PC-9 (cell line): Measurements from ENCODE around the gene ZNRD2. TPM values are rescaled to one million over a fixed set of nuclear protein-coding genes. Genes with fewer than 3 reads are reported as not detected.

Experiments used
- BruUV-seq: library from RNA; stranded (reverse); fragments of 400-500 nt; replicated peaks from 2 replicates; lab custom pipeline; 2021; lab: Mats Ljungman, UMichigan
- CTCF ChIA-PET: fragments of 300-600 bp; sonication (Branson Sonifier 250); formaldehyde crosslinking; loops from one replicate; lab custom pipeline; 2022; ENCODE audit warnings: antibody characterized with exemption; lab: Charles Lee
- POLR2A ChIA-PET: fragments of 300-600 bp; sonication (Branson Sonifier 250); formaldehyde crosslinking; loops from one replicate; lab custom pipeline; 2022; ENCODE audit warnings: antibody characterized with exemption; ENCODE audit not compliant: unreplicated experiment; lab: Charles Lee
- DNase-seq, 2 experiments: peaks; one replicate each; pipeline versions ENCODE4 v3.0.0 to v3.0.0-alpha.2; 2015 to 2022; ENCODE audit warnings: mixed read lengths in 1 of 2
- H2AFZ ChIP-seq: fragments of 200-600 bp; sonication (generic); 2 replicates; pipeline ENCODE4 v1.8.1; 2017; ENCODE audit warnings: antibody characterized with exemption
- H3F3A ChIP-seq: fragments of 200-600 bp; sonication (generic); 2 replicates; pipeline ENCODE4 v1.8.1; 2017; ENCODE audit warnings: antibody characterized with exemption, mild to moderate bottlenecking, low read depth; ENCODE audit not compliant: insufficient read depth
- H3K27ac ChIP-seq: fragments of 200-600 bp; sonication (generic); 2 replicates; pipeline ENCODE4 v1.6.1; 2016; ENCODE audit warnings: mixed run types
- H3K27me3 ChIP-seq: fragments of 200-600 bp; sonication (generic); 2 replicates; pipeline ENCODE4 v1.6.1; 2016; ENCODE audit warnings: low read depth, mixed run types; ENCODE audit not compliant: insufficient read depth
- H3K36me3 ChIP-seq: fragments of 200-600 bp; sonication (generic); 2 replicates; pipeline ENCODE4 v1.6.1; 2016; ENCODE audit warnings: low read depth, mixed run types
- H3K4me1 ChIP-seq: fragments of 200-600 bp; sonication (generic); replicated peaks from 2 replicates; pipeline ENCODE4 v1.6.1; 2016; ENCODE audit warnings: mixed run types; ENCODE audit not compliant: insufficient read depth
- H3K4me2 ChIP-seq: fragments of 200-600 bp; sonication (generic); 2 replicates; pipeline ENCODE4 v1.6.1; 2017; ENCODE audit warnings: mixed run types
- H3K4me3 ChIP-seq: fragments of 200-600 bp; sonication (generic); 2 replicates; pipeline ENCODE4 v1.6.1; 2016; ENCODE audit warnings: mixed run types
- H3K79me2 ChIP-seq: fragments of 200-600 bp; sonication (generic); 2 replicates; pipeline ENCODE4 v1.6.1; 2017; ENCODE audit warnings: low read depth, mixed run types
- H3K9me2 ChIP-seq: fragments of 200-600 bp; sonication (generic); 2 replicates; pipeline ENCODE4 v1.8.1; 2017; ENCODE audit warnings: mild to moderate bottlenecking; ENCODE audit not compliant: insufficient read depth
- H3K9me3 ChIP-seq: fragments of 200-600 bp; sonication (generic); 2 replicates; pipeline ENCODE4 v1.8.1; 2016; ENCODE audit warnings: low read depth; ENCODE audit not compliant: insufficient read depth
- H4K20me1 ChIP-seq: fragments of 200-600 bp; sonication (generic); 2 replicates; pipeline ENCODE4 v1.8.1; 2017; ENCODE audit not compliant: insufficient read depth
- CTCF ChIP-seq: fragments of 200-600 bp; sonication (generic); conservative IDR thresholded peaks from 2 replicates; pipeline ENCODE4 v1.6.1; 2017; ENCODE audit warnings: mixed run types, antibody characterized with exemption, mild to moderate bottlenecking, moderate library complexity
- EZH2 ChIP-seq: fragments of 200-600 bp; sonication (generic); IDR thresholded peaks from 2 replicates; pipeline ENCODE4 v1.8.0; 2017; ENCODE audit warnings: antibody characterized with exemption, low read depth
- intact Hi-C: fragments of 100-400 bp; cut with micrococcal nuclease; formaldehyde crosslinking; loops from one replicate; pipeline ENCODE4 v1.10.0; 2022; ENCODE audit not compliant: unreplicated experiment
- total RNA-seq: library from RNA; stranded (reverse); gene quantifications from 2 replicates; pipeline ENCODE4 v1.2.3, GENCODE V29; 2021

The ZNRD2 gene
- total RNA-seq, 1 experiment from 2014 or later: 51.4 TPM

GRCh38 chr11:65555693-65556231 lies 14.5 kb upstream of the ZNRD2 start:
- Histone ChIP-seq H3K27me3 (no peaks in the 10 kb centered on the region), H4K20me1 (peaks cover 9% of the 10 kb centered on the region), H3K9me2 (no peaks in the 10 kb centered on the region), H3K79me2 (peaks cover 56% of the 10 kb centered on the region), H2AFZ (no peak overlapping the region), H3K4me1 (peaks cover 65% of the 10 kb centered on the region), H3K4me2 (peak overlapping the region; percentile 86), H3K4me3 (peak overlapping the region; percentile 77), H3F3A (peaks cover 73% of the 10 kb centered on the region), H3K36me3 (peaks cover 20% of the 10 kb centered on the region), H3K27ac (peak overlapping the region; percentile 63), H3K9me3 (no peaks in the 10 kb centered on the region)
- no peak for TF ChIP-seq CTCF
- no peak for TF ChIP-seq EZH2
- DNase-seq: peak; percentile 98 to 99
- BruUV-seq: no TSS peak
- intact Hi-C loops: loop anchor here (1.0 to 5.0 kb wide), 5 partner anchors 14 to 457 kb away; partner anchors contain the start of genes C11orf68, CST6, DRAP1 and NEAT1
- CTCF ChIA-PET: interaction anchor here (1.4 kb wide), 1 partner anchor 14 kb away, joined by 7 read pairs; no protein-coding TSS in a partner anchor
- POLR2A ChIA-PET: interaction anchor here (0.8 kb wide), 1 partner anchor 79 kb away, joined by 9 read pairs; no protein-coding TSS in a partner anchor

GRCh38 chr11:65556470-65557279 lies 13.6 kb upstream of the ZNRD2 start:
- Histone ChIP-seq H3K27ac (peak overlapping the region; percentile 63), H3K79me2 (peaks cover 52% of the 10 kb centered on the region), H3K4me1 (peaks cover 74% of the 10 kb centered on the region), H3K36me3 (peaks cover 12% of the 10 kb centered on the region), H2AFZ (0 out of 2 replicates have a peak overlapping the region, but pooled peaks have one; percentile 28), H3F3A (peaks cover 78% of the 10 kb centered on the region), H3K9me2 (no peaks in the 10 kb centered on the region), H4K20me1 (peaks cover 9% of the 10 kb centered on the region), H3K4me2 (peak overlapping the region; percentile 86), H3K27me3 (no peaks in the 10 kb centered on the region), H3K4me3 (peak overlapping the region; percentile 77), H3K9me3 (no peaks in the 10 kb centered on the region)
- TF ChIP-seq EZH2 (no peak), CTCF (no peak)
- DNase-seq: peak in 1 of 2 experiments; percentile 57
- TSS peak; percentile 33 for BruUV-seq
- ChIA-PET POLR2A (interaction anchor here (0.5 to 0.6 kb wide), 3 partner anchors 9 to 137 kb away, joined by 3 to 6 read pairs (median 4); no protein-coding TSS in a partner anchor), CTCF (interaction anchor here (0.6 to 1.1 kb wide), 2 partner anchors 15 to 48 kb away, joined by 3 to 4 read pairs; no protein-coding TSS in a partner anchor)
- intact Hi-C loops: loop anchor here (5.0 kb wide), 3 partner anchors 134 to 456 kb away; partner anchors contain the start of genes C11orf68, CST6, DRAP1 and NEAT1
